CD4-positive, alpha-beta T cell treated with Interleukin-15 for 4 hours (primary cell): Measurements from ENCODE around the gene KRTAP29-1.
"Not testable (repeated sequence)": the region's sequence is repeated elsewhere in the genome, so short reads cannot be mapped to it uniquely, and the experiment has no call there.

Experiments
- DNase-seq: peaks from one replicate; pipeline ENCODE4 v3.0.0-alpha.2; 2020; ENCODE audit warnings: low spot score

The KRTAP29-1 gene

DNA sequence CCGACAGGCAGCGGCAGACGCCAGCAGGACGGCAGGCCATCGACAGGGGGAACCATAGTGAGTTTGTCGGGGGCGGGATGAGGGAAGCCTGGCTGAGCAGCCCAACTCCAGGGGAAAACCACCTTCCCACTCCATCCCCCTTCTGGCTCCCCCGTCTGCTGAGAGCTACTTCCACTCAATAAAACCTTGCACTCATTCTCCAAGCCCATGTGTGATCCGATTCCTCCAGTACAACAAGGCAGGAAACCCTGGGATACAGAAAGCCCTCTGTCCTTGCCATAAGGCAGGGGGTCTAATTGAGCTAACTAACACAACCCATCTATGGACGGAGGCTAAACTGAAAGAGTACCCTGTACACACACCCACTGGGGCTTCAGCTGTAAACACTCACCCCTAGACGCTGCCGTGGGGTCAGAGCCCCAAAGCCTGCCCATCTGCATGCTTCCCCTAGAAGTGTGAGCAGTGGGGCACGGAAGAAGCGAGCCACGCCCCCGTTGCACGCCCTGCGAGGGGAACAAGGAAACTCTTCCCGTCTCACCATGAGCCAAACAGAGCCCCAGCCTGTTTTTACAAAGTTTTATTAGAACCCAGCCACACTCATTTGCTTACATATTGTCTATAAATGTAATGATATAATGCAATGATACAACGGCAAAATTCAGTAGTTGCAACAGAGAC, 4.1 kb downstream of the KRTAP29-1 start:
- DNase-seq, result no peak

DNA sequence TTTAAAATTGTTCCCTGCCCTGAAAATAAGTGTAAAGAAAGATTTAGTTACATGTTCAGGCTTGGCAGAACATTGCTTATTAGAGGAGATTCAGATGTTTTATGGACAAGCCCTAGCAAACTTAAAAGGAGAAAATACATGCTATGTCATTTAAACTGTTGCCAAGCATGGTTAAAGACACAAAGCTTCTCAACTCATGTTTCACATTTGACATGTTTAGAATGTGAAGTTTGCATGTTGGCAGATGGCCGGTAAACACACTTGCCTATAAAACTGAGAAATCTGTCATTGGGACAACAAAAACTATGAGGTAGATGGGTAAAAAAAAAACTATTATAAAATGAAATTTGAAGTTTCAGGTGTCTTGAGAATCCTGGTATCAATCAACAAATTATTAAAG, 5.8 kb downstream of the KRTAP29-1 start:
- DNase-seq, result no peak

DNA sequence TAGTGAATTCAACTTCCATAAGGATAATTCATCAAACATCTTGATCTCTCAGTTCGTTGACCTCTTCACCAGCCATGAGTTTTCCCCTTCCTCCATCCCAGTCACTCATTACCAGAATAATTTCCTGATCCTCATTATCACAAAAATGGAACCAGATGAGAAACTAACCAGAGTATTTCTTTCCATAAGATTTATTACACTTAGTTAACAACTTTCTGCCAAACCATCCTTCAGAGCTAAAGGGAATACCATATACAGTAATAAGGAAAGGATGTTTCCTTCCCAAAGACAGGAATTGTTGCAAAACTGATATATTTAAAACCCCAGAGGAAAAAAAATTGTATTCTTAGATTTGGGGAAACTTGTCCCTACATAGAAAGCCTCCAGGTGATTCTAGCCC, 8.6 kb downstream of the KRTAP29-1 start:
- DNase-seq, result no peak

DNA sequence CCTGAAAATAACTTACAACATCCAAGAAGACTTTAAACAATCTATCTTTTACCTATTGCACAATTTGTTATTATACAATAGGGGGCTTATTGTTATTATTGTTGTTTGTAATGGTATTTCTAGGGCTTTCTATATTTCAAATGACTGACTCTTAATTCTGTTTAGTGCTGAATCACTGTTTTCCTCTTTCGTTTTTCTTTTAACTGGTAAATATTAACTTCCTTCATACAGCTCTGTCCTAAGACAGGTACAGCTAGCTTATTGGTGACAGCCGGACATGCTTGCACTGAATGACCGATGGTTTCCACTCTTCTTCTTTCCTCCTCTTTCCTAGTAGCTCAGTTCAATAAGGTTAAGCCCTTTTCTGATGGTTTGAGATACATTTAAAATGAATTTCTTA, 15.6 kb downstream of the KRTAP29-1 start:
- DNase-seq, result no peak

DNA sequence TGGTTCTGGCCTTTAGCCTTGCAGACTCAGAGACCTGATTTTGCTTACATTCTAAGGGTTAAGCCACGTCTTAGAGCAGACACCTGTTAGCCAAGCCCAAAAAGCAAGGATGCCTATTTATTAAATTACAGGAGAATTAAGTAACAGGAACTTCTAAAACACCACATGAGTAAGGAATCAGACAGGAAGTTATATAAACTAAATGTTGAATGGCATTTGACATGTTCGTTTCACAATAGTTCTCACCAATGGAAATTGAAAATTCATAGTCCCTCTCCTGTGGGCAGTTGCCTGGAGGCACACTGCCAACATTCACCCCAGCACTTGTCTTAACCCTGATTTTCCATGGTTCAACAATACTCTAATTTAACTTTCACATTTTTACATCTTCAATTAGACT, 18.1 kb downstream of the KRTAP29-1 start:
- no peak for DNase-seq

DNA sequence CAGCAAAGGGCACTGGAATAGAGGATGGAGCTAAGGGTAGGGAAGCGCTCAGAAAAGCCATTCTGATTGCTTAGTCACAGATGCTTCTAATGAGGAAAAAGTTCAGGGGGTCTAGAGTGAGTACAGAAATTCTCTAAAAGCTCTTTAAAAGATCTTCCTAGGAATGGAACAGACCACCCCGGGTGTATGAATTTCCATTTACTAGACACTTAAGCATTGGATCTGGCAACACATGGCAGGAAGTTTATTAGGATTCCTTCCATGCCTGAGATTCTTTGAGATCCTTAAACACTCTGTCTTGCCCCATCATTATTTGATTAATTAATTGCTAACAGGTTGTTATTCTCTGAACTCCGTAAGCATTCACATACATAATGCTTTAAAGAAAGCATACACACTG, 18.6 kb downstream of the KRTAP29-1 start:
- no peak for DNase-seq

DNA sequence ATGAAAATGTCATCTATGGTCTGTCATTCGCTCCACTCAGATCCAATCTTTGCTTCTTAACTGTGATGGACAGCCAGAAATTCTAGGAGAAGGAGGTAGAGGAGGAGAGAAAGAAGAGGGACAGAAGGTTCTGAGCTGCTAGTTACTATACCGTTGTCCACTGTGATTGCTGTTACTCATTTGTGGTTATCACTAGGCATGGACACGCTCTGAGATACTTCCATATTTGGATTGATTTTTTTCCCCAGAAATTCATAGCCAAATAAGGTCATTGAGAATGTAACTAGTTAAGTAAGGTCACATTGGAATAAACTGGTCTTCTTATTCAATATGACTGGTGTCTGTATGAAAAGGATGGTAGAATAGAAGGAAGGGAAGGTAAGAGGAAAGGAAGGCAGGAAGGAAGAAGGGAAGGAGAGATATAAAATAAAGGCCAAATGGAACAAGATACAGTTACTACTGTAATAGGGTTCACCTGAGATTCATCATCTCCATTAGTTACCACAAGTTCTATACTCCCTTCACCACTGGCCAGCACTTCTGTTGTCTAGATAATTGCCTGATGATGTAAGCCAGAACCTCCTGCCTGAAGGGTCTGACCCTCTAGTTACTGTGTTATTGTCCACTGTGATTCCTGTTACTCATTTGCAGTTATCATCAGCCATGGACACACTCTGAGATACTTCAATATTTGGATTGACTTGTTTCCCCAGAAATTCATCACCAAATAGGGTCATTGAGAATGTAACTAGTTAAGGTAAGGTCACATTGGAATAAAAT, 24.3 kb downstream of the KRTAP29-1 start:
- DNase-seq, result no peak

DNA sequence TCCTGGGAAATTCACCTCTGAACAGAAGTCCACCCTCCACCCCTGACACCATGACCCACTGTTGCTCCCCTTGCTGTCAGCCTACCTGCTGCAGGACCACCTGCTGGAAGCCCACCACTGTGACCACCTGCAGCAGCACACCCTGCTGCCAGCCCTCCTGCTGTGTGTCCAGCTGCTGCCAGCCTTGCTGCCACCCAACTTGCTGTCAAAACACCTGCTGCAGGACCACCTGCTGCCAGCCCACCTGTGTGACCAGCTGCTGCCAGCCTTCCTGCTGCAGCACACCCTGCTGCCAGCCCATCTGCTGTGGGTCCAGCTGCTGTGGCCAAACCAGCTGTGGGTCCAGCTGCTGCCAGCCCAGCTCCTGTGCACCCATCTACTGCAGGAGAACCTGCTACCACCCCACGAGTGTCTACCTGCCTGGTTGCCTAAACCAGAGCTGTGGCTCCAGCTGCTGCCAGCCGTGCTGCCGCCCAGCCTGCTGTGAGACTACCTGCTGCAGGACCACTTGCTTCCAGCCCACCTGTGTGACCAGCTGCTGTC, 26.9 kb downstream of the KRTAP29-1 start, which contains the start of gene KRTAP9-7:
Gene KRTAP9-7 (plus strand): TSS at position 51 of the 543 bp plus-strand sequence. CDS start 0 bp downstream, at position 51.
- not testable (repeated sequence) for DNase-seq

DNA sequence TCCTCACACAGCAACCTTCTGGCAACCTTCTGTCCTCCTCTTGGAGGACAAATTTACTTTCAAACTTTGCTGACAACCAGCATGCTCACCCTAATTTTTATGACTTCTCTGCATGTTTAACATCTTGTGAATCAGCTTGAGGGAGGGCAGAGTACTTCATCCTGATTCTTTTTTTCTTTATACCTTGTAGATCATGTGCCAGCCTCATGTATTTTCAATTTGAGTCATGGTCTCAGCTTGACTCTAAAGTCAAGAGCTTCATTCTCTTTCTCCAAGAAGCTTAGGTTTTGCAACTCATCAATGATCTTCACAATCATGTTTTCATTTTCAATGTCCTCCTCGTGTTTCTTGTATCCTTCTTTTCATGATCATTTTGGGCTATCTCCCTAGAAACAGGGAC, 30.8 kb downstream of the KRTAP29-1 start:
- DNase-seq, result no peak

DNA sequence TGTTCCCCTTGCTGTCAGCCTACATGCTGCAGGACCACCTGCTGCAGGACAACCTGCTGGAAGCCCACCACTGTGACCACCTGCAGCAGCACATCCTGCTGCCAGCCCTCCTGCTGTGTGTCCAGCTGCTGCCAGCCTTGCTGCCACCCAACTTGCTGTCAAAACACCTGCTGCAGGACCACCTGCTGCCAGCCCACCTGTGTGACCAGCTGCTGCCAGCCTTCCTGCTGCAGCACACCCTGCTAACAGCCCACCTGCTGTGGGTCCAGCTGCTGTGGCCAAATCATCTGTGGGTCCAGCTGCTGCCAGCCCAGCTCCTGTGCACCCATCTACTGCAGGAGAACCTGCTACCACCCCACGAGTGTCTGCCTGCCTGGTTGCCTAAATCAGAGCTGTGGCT, 31.3 kb downstream of the KRTAP29-1 start:
- not testable (repeated sequence) for DNase-seq

DNA sequence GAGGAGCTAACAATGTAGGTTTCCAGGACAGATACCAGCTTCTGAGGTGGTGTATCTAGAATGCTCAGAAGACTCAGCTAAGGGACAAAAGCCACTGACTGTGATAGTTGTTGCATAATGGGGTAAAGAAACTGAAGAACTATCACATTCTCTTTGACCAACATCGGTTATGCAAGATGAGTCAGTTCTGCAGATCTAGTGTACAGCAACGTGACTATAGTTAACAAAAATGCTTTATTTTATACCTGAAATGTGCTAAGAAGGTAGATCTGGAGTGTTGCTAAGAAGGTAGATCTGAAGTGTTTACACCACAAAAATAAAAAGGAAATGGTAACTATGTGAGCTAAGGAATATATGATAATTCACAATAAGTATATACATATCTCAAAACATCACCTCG, 34.9 kb downstream of the KRTAP29-1 start:
- DNase-seq, result no peak

DNA sequence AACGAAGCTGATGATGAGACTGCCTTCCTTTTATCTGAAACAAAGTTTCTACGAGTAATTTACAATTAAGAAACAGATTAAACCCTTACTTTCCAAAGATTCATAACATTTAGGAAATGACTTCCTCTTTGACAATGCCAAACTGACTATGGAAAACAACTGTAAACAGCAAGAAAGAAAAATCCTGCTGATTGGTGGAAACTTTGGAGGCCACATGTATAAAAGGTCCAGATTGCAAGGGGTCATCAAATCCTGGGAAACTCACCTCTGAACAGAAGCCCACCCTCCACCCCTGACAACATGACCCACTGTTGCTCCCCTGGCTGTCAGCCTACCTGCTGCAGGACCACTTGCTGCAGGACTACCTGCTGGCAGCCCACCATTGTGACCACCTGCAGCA, 37.6 kb downstream of the KRTAP29-1 start, which contains the start of gene KRTAP9-6:
Gene KRTAP9-6 (plus strand): TSS at position 301 of the 400 bp plus-strand sequence. CDS start 0 bp downstream, at position 301.
- no peak for DNase-seq

DNA sequence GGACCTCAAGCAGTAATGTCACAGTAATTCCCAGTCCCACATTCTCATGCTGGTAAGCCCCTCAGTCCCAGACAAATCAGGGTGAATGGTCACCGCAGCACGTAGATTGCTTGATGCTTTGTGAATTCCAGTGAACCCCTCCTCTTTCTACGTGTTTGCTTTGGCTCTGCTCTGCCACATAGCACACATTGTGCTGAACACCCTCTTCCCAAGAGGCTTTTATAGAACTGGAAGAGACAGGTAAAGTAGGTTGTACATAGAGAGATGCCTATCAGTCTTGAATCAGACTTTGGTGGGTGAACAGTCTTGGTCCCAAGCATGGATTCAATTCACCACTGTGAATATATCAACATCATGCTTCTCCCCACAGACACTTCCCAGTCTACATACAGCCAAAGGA, 38.1 kb downstream of the KRTAP29-1 start:
- no peak for DNase-seq

DNA sequence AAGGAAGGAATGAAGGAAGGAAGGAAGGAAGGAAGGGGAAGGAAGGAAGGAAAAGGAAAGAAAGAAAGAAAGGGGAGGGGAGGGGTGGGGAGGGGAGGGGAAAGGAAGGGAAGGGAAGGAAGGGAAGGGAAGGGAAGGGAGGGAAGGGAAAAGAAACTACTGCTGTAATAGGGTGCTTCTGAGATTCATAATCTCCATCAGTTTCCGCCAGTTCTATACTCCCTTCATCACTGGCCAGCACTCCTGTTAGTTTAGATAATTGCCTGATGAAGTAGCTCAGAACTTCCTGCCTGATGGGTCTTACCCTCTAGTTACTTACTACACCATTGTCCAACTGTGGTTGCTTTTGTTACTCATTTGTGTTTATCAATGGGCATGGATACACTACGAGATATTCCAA, 39.4 kb downstream of the KRTAP29-1 start:
- DNase-seq, result no peak

DNA sequence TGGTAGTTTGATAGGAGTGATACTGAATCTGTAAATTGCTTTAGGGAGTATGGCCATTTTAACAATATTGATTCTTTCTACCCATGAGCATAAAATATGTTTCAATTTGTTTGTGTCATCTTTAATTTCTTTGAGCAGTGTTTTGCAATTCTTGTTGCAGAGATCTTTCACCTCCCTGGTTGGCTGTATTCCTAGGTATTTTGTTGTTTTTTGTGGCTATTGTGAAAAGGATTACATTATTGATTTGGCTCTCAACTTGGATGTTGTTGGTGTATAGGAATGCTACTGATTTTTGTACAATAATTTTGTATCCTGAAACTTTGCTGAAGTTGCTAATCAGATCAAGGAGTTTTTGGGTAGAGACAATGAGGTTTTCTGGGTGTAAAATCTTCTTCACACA, 44.2 kb downstream of the KRTAP29-1 start:
- no peak for DNase-seq

DNA sequence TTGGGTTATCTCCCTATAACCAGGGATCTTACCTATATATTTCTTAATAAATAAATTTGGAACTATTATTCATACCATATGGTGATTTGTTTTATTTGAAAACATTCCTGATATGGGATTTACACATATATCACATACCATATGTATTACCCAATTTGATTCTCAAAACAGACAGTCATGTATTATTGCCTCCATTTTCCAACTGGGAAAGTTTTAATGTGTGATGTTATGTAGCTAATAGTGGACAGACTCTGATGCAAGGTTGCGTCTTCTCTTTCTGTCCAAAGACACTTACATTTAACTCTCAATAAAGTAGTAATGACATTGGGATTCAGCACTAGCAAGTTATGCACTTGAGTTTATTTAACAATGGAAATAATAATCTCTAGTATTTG, 46.4 kb downstream of the KRTAP29-1 start:
- no peak for DNase-seq

DNA sequence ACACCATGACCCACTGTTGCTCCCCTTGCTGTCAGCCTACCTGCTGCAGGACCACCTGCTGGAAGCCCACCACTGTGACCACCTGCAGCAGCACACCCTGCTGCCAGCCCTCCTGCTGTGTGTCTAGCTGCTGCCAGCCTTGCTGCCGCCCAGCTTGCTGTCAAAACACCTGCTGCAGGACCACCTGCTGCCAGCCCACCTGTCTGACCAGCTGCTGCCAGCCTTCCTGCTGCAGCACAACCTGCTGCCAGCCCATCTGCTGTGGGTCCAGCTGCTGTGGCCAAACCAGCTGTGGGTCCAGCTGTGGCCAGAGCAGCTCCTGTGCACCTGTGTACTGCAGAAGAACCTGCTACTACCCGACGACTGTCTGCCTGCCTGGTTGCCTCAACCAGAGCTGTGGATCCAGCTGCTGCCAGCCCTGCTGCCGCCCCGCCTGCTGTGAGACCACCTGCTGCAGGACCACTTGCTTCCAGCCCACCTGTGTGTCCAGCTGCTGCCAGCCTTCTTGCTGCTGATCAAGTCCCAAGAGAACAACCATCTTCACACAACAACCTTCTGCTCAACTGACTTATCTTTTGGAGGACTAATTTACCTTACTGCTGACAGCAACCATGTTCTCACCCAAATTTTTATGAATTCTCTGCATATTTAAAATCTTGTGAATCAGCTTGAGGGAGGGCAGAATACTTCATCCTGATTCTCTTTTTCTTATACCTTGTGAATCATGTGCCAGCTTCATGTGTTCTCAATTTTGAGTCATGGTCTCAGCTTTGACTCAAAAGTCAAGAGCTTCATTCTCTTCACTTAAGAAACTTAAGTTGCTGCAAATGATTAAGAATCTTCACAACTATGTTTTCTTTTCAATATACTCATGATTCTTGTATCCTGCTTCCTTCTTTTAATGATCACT, 47.0 kb downstream of the KRTAP29-1 start, which contains the start of gene KRTAP9-9:
Gene KRTAP9-9 (plus strand): TSS at position 4 of the 910 bp plus-strand sequence.
- DNase-seq, result not testable (repeated sequence)

DNA sequence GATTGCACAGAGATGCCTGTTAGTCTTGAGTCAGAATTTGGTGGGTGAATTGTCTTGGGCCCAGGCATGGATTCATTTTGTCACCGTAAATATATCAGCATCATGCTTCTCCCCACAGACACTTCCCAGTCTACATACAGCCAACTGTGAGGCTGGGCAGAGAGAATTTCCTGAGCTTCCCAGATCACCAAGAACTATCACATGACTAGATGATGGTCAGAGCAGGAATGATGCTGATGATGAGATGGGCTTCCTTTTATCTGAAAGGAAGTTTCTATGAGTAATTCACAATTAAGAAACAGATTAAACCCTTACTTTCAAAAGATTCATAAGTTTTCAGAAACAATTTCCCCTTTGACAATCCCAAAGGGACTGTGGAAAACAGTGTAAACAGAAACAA, 47.8 kb downstream of the KRTAP29-1 start:
- no peak for DNase-seq
